NCI-H446 (cell line): ENCODE results near the gene NNAT.

Experiments
- DNase-seq, 2 experiments: peaks; one replicate each; lab custom pipeline; 2025; lab: John Stamatoyannopoulos, UW

Gene NNAT

DNA sequence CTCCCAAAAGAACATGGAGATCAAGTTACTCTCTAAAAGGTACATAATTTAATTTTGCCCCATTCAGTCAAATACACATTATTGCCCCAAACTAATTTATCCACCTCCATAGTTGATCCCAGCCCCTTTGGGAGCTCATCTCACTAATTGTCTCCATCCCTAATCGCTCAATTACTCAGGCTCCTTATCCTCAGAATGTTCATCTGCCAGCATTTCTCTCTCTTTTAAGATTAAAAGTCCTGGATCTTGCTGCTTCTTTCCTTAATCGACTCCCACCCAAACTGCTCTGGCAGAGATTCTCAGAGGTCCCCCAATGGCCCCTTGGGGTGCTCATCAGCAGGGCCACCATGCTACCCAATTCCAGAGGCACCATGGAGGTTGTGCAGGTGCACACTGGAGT lies 18.4 kb upstream of the NNAT start:
- no peak for DNase-seq

DNA sequence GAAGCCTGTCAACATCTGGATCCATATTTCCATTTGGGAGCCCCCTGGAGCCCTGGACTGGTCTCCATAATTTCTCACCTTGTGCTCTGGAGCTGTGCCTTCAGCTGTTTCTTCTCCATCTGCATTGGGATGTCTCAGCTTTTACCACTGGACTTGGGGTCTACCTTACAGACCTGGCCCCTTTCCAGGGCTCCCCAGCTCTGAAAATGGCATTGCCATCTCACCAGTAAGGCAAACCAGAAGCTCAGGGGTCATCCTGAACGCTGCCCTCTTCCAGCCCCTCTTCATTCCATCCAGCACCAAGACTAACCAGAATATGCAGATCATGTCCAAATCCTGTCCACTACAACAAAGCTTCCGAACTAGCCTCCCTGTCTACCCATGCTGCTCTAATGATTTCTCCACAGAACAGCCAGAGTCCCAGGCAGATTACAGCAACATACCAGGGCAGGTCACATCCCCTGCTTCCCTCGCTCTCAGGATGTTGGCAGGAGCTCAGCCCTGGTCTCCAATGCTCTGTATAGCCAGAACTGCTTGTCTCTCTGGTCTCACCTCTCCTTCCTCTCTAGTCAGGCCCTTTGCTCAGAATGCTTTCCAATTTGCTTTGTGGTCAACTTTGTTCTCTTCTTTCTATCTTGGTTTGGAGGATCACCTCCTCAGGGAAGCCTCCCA lies 17.7 kb upstream of the NNAT start:
- DNase-seq, result no peak

DNA sequence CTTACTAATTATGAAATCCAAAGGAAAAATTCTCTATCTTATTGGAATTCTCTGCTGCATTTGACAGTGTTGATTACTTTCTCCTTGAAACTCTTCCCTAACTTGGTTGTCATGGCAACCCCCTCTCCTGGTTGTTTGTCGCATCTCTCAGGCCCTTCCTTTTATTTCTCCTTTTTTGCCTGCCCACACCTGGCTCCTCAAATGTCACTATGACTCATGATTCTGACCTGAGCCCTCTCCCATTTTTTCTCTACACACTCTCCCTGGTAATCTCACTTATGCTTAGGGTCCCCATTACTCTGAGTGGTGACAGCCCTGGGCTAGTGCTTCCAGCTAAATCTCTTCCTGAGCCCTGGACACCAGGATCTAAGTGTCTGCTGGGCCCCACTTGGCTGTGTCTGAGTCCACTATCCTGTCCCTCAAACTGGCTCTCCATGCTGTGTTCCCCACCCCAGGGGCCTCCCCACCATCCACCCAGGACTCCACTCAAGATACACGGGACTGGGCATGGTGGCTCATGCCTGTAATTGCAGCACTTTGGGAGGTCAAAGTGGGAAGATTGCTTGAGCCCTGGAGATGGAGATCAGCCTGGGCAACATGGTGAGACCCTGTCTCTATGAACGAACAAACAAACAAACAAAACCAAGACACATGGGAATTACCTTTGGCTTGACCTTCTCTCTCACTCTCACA lies 16.5 kb upstream of the NNAT start:
- peak in 1 of 2 experiments; percentile 9 for DNase-seq

DNA sequence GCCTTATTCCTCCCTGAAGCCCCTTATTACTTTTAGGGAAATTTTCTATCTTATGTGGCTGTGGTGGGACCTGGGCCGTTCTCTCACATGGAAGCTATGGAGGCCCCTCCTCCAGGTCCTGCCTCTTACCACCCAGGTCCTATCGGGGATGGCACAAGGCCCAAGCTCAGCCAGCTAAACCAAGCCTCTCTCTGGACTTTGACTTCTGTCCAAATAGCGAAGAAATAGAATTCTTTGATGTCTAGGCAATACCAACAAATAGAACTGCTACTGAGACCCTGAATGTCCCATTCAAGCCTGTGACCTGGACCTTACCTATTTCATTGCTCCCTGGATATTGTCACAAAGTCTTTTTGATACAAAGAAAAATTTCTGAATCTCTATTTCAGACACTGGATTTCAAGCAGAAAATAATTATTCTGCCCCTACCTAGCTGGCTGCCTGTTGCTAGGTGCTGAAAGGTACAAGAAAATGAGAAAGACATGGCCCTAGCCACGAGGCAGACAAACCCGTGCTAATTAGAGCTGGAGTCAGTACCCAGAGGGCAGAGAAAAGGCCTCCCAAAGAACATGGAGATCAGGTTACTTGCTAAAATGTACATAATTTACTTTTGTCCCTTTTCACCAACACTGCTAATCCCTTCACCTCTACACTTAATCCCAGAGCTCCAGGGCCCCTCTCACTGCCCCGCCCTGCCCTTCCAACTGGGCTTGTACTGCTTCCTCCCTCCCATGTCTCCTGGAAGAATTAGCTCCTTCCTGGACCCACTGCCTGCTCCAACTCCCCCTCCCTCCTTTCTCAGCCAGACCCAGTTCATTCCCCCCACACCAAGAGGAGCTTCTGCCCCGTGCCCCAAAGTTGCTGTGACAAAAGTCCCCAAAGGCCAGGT lies 15.5 kb upstream of the NNAT start:
- DNase-seq, result no peak

DNA sequence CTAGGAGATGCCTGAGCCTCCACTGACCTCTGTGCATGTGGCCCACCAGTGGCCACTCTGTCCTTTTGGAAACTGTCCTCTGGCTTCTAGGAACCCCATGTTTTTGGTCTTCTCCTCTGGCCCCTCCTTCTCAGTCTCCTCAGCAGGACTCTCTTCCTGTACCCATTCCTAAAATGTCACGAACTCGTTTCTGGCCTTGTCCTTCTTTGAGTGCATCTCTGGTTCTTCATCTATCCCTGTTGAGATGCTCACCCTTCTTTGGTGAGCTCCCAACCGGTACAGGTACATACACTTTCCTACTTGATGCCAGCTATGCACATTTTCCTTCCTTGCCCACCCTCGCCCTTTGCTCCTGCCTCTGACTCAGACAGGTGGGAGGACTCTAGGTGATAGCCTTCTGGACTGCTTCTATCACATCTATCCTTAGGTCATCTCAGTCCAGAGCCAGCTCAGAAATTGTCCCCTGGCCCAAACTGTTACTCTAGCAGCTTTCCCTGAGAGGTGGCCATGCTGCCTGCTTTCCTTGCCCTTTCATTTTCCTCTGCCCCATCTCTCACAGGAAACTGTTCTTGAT lies 14.8 kb upstream of the NNAT start:
- no peak for DNase-seq

DNA sequence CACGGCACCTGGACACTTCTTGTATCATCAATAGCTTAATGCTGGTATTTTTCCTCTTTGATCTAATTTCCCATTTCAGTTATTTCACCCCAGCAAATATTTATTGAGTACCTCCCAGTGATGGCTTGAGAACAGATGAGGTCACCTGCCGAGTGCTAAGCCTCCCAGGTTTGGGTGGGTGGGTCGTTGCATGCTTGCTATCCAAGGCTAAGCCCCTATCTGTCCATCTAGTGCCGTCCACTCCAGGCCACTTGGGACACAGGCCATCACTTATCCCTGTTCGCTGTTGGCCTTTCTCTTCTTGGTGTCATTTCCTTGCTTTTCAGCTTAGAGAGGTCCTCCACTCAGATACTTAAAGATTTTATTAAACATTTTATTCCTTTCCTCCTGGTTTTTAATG lies 10.8 kb upstream of the NNAT start:
- DNase-seq, result no peak

DNA sequence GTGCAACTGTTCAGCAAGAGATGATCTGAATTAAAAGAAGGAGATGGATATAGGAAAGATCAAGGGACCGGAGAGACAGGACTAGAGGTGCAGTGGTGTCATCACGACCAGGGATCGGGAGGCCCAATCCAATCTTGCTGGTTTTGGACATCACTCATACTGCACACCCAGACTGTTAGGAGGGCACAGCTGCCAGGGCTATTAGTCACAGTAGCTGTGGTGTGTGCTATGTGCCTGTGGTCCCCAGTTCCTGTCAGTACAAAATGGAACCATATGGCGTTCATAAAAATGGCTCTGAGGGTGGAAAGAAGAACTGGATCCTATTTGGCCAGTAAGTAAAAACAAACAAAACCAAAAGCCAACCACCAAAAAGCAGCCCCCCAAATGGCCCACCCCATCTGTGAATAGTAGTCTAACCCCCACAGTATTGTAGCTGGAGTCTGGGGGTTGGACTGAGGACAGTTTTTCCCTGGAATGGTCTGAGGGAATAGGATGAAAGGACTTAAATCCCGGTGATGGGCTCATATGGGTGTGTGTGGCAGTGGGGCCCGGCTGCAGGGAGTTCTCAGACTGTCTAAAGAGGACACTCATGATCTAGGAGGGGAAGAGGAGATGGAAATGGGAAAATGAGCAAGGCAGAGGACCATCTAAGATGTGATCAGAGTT lies 9.3 kb upstream of the NNAT start:
- peak in 1 of 2 experiments; percentile 30 for DNase-seq

DNA sequence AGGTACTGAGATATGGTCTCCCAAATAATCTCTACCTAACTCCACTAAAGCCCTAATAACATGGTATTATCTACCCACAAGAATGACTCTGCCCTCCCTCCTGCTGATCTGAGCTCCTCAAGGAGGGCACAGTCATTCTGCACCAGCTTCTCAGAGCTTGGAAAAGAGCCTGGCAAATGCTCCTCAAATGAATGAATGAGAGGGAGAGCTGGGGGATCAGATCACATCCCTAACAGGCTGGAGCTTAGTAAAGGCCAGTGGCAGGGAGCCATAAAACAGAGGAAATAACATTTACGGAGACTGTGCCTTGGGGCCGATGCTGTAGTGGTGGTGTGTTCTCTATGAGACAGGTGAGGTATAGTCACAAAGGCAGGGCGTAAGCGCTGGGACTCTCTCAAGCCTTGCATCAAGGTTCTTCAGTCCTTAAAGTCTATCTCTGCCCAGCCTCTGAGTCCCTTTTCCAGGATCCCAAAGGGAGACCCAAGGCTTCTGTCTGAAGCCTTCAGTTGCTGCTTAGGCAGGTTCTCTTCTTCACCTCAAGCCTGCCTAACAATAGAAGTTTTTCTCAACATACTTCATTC lies 7.2 kb upstream of the NNAT start:
- no peak for DNase-seq

DNA sequence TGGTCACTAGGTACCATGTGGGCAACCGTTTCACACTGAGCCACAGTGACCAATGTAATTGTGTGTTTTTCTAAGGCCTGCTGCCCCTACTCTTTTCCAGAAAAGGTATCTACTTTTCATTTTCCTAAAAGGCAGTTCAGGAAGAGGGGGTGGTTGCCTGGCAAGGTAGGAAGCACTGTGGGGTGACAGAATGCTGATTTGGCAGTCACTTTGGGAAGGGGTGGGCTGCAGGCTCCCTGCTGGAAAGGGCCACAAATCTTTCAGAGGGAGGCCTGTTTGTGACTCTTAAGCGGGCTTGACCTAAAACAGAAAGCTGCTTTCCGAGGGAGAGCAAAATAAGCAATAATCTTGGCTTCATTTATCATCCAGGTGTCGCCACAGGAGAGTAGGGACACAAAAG lies 5.2 kb upstream of the NNAT start:
- DNase-seq, result no peak

DNA sequence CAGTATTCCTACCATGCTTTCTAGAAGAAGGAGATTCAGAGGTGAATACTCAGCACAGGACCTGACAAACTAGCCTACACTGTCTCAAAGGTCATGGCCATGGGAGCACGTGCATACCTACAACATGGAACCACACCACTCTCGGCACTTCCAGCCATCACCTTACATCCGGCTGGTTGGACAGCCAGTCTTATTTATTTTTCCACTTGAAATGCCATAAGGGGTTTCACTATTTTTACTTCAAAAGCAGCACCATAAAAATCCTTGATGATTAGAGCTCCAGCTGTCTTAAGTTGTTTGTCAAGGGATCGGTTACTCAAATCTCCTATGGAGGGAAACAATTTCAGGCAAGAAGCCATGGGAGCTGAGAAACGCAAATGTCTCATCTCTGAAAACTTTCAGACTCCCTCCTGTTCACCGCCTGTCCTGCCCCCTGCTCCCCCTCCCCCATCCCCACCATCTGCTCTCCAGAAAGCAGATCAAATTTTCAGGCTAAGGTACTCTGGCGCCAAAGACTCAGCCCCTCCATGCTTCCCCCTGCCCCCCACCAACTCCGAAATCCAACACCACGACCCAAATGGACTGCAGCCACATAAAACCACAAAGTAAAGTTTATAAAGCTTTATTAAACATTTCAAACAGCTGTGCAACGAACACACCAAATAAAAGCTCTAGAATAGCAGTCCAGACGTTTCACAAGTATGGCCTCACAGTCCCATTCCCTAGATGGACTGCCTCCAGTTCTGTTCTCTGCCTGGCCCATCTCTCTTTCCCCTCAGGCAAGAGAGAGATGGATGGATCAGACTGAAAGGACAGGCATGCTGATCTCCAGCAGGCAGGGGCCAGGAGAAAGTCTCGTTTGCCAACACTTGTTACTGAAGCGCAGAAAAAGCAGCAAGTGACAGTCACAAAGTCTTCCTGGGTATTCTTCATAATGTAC lies 4.0 kb upstream of the NNAT start:
- peak; percentile 82 to 94 for DNase-seq

DNA sequence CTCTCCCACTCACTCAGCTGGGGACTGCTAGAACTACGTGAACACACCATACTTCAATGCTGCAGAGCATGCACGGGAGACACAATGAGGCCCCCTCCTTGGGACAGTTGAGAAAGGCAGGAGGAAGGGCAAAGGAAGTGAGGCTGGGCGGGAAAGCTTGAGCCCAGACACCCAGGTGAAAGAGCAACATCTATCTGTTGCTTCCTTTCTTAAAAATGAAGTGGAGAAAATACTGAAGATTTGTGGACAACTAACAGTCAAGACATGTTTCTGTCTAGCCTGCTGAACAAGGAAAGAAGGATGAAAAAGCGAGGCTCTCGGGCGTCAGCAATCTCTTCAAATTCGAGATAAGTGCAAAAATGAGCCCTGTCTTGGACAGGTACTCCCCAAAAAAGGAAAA lies 3.0 kb upstream of the NNAT start:
- DNase-seq, result no peak

DNA sequence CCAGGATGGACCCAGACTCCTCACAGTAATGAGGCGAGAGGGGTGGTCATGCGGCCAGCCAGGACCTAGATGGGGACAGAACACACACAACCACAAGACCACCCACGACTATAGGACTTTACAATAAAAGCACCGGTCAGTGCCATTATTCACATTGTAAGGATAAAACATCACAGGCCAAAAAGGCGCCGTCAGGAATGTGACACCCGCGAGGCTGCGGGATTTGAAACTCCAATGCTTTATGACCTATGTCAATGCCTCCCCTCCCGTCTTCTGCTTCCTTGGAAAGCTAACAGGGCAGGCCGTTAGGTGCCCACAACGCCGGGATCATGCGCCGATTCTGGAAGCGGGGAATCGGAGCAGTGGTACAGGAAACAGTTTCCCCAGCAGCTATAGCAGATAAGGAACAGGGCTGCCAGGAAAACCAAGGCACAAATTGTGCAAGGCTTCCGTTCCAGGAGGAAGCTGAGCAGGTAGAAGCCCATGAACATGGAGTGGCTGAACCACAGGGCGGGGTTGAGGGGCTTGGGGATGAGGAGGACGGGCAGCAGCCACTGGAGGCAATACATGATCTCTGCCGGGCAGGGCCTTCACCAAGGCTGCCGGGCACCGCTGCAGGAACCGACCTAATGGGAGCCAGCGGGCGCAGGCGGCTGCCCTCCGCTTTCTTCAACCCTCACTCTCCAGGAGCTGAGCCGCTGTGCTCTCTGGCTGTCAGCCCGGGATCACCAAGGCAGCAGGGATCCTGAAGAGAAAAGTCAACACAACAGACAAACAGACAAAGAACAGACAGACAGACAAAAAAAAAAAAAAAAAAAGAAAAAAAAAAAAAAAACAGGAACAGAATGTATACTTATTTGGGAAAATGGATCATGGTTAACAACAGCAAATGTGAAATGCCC lies 2.2 kb upstream of the NNAT start:
- peak; percentile 75 to 76 for DNase-seq

DNA sequence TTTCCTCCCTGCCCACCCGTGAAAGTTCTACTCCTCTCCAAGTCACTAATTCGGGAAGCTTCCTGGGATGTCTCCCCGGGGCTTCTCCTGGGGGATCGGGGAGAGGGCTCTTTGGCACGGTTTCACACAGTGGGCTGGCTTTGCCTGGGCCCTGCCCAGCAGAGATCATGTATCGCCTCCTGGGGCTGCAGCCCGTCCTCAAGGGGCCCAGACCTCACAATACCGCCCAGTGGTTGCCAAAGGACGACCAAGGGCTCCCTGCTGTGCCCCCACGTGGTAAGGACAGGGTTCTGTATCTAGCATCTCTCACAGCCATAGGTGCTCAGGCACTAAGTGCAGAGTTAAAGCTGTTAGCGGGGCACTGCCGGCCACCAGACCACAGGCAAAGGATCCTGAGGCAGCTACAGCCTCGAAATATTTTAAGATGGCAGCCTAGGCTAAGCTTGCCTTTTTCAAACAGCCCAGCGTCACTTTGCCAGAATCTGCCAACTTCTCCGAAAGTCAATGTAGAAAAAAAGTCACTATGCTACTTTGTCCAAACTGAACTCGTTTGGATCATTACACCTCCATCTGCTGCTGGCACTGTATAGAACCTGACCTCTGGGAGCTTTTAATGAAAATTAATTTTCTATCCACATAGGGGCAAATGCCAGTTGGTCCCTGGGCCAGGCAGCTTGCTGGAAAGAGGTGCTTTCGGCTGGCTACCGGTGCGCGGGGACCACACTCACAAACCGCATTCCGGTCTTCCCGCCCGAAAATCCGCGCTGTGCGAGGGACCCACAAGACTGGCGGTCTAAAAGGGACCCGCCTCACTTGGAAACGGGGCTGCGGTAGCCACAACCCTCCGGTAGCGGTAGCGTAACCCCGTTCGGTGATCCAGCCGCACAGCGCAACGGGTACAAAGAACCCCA lies 1.3 kb upstream of the NNAT start:
- DNase-seq, result peak; percentile 75 to 91

DNA sequence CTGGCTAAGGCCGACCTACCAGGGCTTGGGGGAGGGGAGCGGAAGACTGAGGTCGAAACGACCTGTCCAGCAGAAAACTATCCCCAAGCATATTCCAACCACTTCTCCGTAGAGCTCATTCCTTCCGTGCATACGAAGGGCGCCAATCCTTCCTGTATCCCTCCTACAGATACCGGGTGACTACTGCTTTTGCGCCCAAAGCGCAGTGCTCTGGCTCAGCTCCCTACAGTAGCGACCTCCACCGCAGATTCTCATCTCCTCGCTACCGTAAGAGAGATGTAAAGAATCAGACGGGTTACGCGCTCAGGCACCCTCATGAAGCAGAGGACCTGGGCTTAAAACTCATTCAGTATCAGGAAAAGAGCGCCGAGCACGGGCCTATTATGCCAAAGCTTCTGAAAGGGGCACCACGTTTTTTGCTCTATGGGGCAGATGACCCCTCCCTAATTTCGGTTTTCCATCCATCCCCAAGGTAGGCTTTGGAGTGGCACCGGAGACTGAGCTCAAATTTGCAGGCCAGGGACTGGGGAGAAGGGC lies 563 bp upstream of the NNAT start:
- no peak for DNase-seq

DNA sequence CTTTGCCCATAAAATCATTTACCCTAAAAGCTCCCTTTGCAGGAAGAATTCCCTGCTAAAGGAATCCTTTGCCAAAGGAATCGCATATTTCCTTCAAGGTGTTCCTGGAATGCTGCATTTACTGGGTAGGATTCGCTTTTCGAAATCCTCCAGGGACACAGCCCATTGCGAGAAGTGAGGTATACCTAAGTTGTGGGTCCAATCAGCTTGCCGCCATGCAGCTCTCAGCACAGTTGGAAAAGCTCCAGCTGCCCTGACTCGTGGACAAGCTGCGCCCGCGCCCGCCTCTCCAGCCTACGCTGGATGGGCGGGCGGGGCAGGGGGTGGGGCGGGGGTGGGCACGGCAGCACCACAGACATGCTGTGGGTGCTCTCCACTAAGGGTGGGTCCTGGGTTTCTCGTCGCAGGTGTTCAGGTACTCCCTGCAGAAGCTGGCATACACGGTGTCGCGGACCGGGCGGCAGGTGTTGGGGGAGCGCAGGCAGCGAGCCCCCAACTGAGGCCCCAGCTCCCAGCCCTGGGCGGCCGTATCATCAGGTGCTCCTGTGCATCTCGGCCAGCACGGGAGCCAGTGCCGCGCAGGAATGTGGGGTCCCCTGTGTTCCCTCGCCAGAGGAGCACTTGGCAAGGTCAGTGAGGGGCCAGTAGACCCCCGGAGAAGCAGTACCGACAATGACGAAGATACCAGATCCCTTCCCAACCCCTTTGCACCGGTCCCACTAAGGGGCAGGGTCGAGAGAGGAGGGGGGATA lies 1.4 kb downstream of the NNAT start:
- DNase-seq, result no peak

DNA sequence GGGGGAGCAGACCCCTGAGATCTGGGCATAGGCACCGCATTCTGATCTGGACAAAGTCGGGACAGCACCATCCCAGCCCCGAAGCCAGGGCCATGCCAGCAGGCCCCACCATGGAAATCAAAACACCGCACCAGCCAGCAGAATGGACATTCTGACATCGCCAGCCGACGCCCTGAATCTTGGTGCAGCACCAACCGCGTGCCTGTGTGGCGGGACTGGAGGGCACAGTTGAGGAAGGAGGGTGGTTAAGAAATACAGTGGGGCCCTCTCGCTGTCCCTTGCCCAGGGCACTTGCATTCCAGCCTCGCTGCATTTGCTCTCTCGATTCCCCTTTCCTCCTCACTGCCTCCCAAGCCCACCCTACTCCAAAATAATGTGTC lies 2.0 kb downstream of the NNAT start:
- DNase-seq, result no peak
